ENCODE results near the gene SEC23B.

The SEC23B gene

GRCh38 chr20:18589941-18590674 is 82.4 kb downstream of the SEC23B start:
- no peak for DNase-seq

GRCh38 chr20:18596270-18596669 is 88.5 kb downstream of the SEC23B start:
- DNase-seq = no peak

- peak; percentile 10 for DNase-seq
Observed at GRCh38 chr20:18609741-18610140, 102.0 kb downstream of the SEC23B start.
